OCI-LY7 (cell line): ENCODE data around the gene RAB6A. TPM values are rescaled to one million over a fixed set of nuclear protein-coding genes. Genes with fewer than 3 reads are reported as not detected.

ENCODE experiments used
- BruUV-seq: library from RNA; stranded (reverse); fragments of 400-500 nt; replicated peaks from 2 replicates; lab custom pipeline; 2021; lab: Mats Ljungman, UMichigan
- CTCF ChIA-PET: fragments of 300-600 bp; sonication (Branson Sonifier 250); formaldehyde crosslinking; loops from one replicate; lab custom pipeline; 2022; ENCODE audit warnings: antibody characterized with exemption; ENCODE audit not compliant: unreplicated experiment; lab: Charles Lee
- POLR2A ChIA-PET: fragments of 300-600 bp; sonication (Branson Sonifier 250); formaldehyde crosslinking; loops from one replicate; lab custom pipeline; 2022; ENCODE audit warnings: antibody characterized with exemption; lab: Charles Lee
- DNase-seq: peaks from one replicate; pipeline ENCODE4 v3.0.0-alpha.2; 2015; ENCODE audit warnings: low spot score
- H2AFZ ChIP-seq: fragments of 200-600 bp; sonication (generic), shearing (Covaris generic); 2 replicates; pipeline ENCODE4 v1.6.1; 2014; ENCODE audit warnings: mild to moderate bottlenecking, antibody characterized with exemption, low read length, moderate library complexity
- H3K27ac ChIP-seq: fragments of 200-600 bp; sonication (generic); 2 replicates; pipeline ENCODE4 v1.5.1; 2014; ENCODE audit warnings: mixed run types, low read depth, mild to moderate bottlenecking, moderate library complexity, low read length, inconsistent platforms; ENCODE audit not compliant: poor library complexity, severe bottlenecking
- H3K36me3 ChIP-seq: fragments of 200-600 bp; sonication (generic); 2 replicates; pipeline ENCODE4 v1.6.1; 2014; ENCODE audit warnings: mild to moderate bottlenecking, antibody characterized with exemption, low read length, moderate library complexity, mixed read lengths; ENCODE audit not compliant: insufficient read depth
- H3K4me1 ChIP-seq: fragments of 200-600 bp; sonication (generic); 2 replicates; pipeline ENCODE4 v1.5.1; 2014; ENCODE audit warnings: mild to moderate bottlenecking, low read length; ENCODE audit not compliant: insufficient read depth, poor library complexity, severe bottlenecking
- H3K4me2 ChIP-seq: fragments of 200-600 bp; sonication (generic); 2 replicates; pipeline ENCODE4 v1.6.1; 2014; ENCODE audit warnings: mild to moderate bottlenecking, low read length
- H3K4me3 ChIP-seq: fragments of 200-600 bp; sonication (generic); 2 replicates; pipeline ENCODE4 v1.5.1; 2014; ENCODE audit warnings: mild to moderate bottlenecking, low read depth, low read length; ENCODE audit not compliant: poor library complexity, severe bottlenecking
- H3K79me2 ChIP-seq: fragments of 200-600 bp; sonication (generic); 2 replicates; pipeline ENCODE4 v1.6.1; 2016; ENCODE audit warnings: low read depth, mild to moderate bottlenecking, low read length, moderate library complexity, mixed read lengths; ENCODE audit not compliant: insufficient read depth
- H3K9me2 ChIP-seq: fragments of 200-600 bp; sonication (generic); 2 replicates; pipeline ENCODE4 v1.6.1; 2016; ENCODE audit warnings: mild to moderate bottlenecking, low read length, mixed read lengths; ENCODE audit not compliant: insufficient read depth
- H3K9me3 ChIP-seq: fragments of 200-600 bp; sonication (generic); 2 replicates; pipeline ENCODE4 v1.6.1; 2014; ENCODE audit warnings: mild to moderate bottlenecking, mixed run types, low read length, mixed read lengths
- H4K20me1 ChIP-seq: fragments of 200-600 bp; sonication (generic); 2 replicates; pipeline ENCODE4 v1.6.1; 2014; ENCODE audit warnings: mild to moderate bottlenecking, antibody characterized with exemption, low read length, moderate library complexity, mixed read lengths; ENCODE audit not compliant: insufficient read depth
- EZH2phosphoT487 ChIP-seq: fragments of 200-600 bp; sonication (generic); IDR thresholded peaks from 2 replicates; pipeline ENCODE4 v1.6.1; 2018; ENCODE audit warnings: low read depth, borderline replicate concordance, mild to moderate bottlenecking, mixed run types, antibody characterized with exemption, low read length, moderate library complexity, mixed read lengths
- intact Hi-C: fragments of 100-400 bp; cut with micrococcal nuclease; formaldehyde crosslinking; loops from one replicate; pipeline ENCODE4 v1.10.0; 2022; ENCODE audit not compliant: unreplicated experiment
- total RNA-seq, 2 experiments: library from RNA; depleted of rRNA in 1 of 2; stranded (reverse); fragments of >200 nt in 1 of 2; shearing (Covaris generic) in 1 of 2; gene quantifications; 2 replicates each; pipeline ENCODE4 v1.2.3, GENCODE V29; 2014 to 2022
- TF ChIP-seq, protein P1 (sequence below): fragments of 200-600 bp; sonication (generic); conservative IDR thresholded peaks from 2 replicates; pipeline ENCODE4 v1.5.1; 2014; ENCODE audit warnings: mild to moderate bottlenecking, antibody characterized with exemption, low read length, moderate library complexity, mixed read lengths

Gene RAB6A
- total RNA-seq, 2 experiments from 2014 or later = 46.5 to 72.9 TPM

DNA sequence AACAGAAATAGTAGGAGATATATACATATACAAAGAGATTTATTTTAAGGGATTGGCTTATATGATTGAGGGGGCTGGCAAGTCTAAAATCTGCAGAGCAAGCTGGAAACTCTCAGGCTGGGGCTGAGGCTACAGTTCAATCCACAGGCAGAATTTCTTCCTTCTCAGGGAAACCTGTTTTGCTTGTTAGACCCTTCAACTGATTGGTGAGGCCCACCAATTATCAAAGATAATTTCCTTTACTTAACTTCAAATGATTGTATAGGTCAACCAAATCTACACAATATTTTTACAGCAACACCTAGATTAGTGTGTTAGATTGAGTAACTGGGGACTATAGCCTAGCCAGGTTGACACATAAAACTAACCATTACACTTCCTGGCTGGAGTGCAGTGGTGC is 119.2 kb downstream of the RAB6A start:
- H3K4me3 ChIP-seq = no peak overlapping the region
- no peak overlapping the region for H3K4me2 ChIP-seq
- no peaks in the 10 kb centered on the region for H4K20me1 ChIP-seq
- POLR2A ChIA-PET = interaction anchor here (0.5 kb wide), 1 partner anchor 16 kb away, joined by 4 read pairs; no protein-coding TSS in a partner anchor
- no peak overlapping the region for H2AFZ ChIP-seq
- H3K9me2 ChIP-seq = no peaks in the 10 kb centered on the region
- intact Hi-C loops = no loop called here
- CTCF ChIA-PET = no interaction called here
- TF ChIP-seq, protein P1, sequence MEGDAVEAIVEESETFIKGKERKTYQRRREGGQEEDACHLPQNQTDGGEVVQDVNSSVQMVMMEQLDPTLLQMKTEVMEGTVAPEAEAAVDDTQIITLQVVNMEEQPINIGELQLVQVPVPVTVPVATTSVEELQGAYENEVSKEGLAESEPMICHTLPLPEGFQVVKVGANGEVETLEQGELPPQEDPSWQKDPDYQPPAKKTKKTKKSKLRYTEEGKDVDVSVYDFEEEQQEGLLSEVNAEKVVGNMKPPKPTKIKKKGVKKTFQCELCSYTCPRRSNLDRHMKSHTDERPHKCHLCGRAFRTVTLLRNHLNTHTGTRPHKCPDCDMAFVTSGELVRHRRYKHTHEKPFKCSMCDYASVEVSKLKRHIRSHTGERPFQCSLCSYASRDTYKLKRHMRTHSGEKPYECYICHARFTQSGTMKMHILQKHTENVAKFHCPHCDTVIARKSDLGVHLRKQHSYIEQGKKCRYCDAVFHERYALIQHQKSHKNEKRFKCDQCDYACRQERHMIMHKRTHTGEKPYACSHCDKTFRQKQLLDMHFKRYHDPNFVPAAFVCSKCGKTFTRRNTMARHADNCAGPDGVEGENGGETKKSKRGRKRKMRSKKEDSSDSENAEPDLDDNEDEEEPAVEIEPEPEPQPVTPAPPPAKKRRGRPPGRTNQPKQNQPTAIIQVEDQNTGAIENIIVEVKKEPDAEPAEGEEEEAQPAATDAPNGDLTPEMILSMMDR = no peak
- no peak for TF ChIP-seq EZH2phosphoT487
- no peak for DNase-seq
- H3K9me3 ChIP-seq = no peaks in the 10 kb centered on the region
- H3K4me1 ChIP-seq = no peaks in the 10 kb centered on the region
- H3K79me2 ChIP-seq = no peaks in the 10 kb centered on the region
- no peak overlapping the region for H3K27ac ChIP-seq
- BruUV-seq = no TSS peak
- no peaks in the 10 kb centered on the region for H3K36me3 ChIP-seq

DNA sequence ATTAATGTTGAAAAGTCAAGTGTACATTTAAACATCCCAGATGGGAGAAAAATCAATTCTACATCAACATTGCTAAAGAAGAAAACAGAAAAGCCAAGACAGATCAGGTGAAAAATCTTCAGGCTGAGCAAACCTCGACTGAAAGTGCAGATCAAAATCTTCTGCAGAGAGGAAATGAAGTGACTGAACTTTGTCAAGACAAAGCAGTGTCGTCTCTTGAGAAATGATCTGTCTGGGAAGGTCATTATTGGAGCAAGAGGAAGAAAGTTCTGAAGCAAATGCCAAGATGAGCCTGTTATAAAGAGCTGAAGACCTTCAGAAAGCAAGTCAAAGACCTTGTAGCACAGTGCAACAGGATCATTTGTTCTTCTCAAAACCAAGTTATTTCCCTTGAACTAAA is 120.3 kb downstream of the RAB6A start:
- CTCF ChIA-PET = no interaction called here
- no peaks in the 10 kb centered on the region for H3K4me1 ChIP-seq
- POLR2A ChIA-PET = no interaction called here
- no peak for DNase-seq
- no peak overlapping the region for H2AFZ ChIP-seq
- H3K9me3 ChIP-seq = no peaks in the 10 kb centered on the region
- no peaks in the 10 kb centered on the region for H4K20me1 ChIP-seq
- H3K4me3 ChIP-seq = no peak overlapping the region
- no TSS peak for BruUV-seq
- no peak for TF ChIP-seq EZH2phosphoT487
- TF ChIP-seq, protein P1 = no peak
- H3K4me2 ChIP-seq = no peak overlapping the region
- H3K79me2 ChIP-seq = no peaks in the 10 kb centered on the region
- intact Hi-C loops = no loop called here
- H3K27ac ChIP-seq = no peak overlapping the region
- H3K9me2 ChIP-seq = no peaks in the 10 kb centered on the region
- no peaks in the 10 kb centered on the region for H3K36me3 ChIP-seq

GRCh38 chr11:73637012-73637411 is 123.9 kb downstream of the RAB6A start:
- H3K4me1 ChIP-seq = no peaks in the 10 kb centered on the region
- H3K79me2 ChIP-seq = no peaks in the 10 kb centered on the region
- no TSS peak for BruUV-seq
- DNase-seq = no peak
- no peaks in the 10 kb centered on the region for H4K20me1 ChIP-seq
- CTCF ChIA-PET = no interaction called here
- no peak for TF ChIP-seq EZH2phosphoT487
- TF ChIP-seq, protein P1 = no peak
- intact Hi-C loops = no loop called here
- POLR2A ChIA-PET = interaction anchor here (1.0 kb wide), 1 partner anchor 222 kb away, joined by 3 read pairs; no protein-coding TSS in a partner anchor
- no peak overlapping the region for H2AFZ ChIP-seq
- H3K27ac ChIP-seq = no peak overlapping the region
- no peaks in the 10 kb centered on the region for H3K9me3 ChIP-seq
- H3K4me2 ChIP-seq = no peak overlapping the region
- no peak overlapping the region for H3K4me3 ChIP-seq
- H3K9me2 ChIP-seq = no peaks in the 10 kb centered on the region
- no peaks in the 10 kb centered on the region for H3K36me3 ChIP-seq
